ENCODE measurements around the gene PRIMA1. TPM values are rescaled to one million over a fixed set of nuclear protein-coding genes. Genes with fewer than 3 reads are reported as not detected.

PRIMA1 gene
- total and polyA plus RNA-seq, 2 donors (not counting 1 experiment from before 2014, with no cell fraction given): not detected

DNA sequence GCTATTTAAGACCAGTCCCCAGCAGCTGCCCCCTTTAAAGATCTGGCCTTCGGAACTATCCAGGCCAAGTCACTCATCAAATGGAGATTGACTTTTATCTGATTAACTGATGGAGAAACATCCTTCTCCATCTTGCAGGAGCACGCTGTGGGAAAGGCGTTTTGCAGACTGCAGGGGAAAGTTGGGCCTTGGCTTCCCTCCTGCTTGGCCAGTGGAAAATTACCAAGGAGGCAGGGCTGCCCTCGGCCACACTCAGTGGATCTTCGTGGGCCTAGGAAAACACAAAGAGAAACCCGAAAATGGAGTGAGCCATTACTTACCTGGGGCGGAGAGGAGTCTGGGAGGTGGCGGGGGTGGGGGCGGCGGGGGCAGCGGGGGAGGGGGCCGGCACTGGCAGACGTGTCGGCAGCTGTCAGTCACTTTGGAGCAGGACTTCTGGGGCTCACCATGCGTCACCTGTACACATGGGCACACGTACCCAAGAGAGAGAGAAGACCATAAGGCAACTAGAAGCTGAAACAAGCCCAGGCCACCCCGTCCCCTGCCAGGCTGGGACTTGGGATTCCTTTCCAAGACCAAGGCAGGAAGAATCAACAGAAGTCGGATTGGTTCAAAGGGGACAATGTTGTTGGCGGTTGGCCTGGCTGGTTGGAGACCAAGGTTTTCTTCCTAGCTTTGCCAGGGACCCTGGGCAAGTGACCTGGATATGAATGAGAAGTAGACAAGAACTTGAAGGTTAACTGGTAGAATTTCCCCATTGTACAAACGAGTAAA lies 9.2 kb downstream of the PRIMA1 start:
- CTCF ChIA-PET: no interaction called here
- WGBS (ENCODE audit: insufficient coverage): 87% methylated on average over 13 of the region's 20 CpGs
- H3K4me1 Mint-ChIP-seq: no peaks in the 10 kb centered on the region

DNA sequence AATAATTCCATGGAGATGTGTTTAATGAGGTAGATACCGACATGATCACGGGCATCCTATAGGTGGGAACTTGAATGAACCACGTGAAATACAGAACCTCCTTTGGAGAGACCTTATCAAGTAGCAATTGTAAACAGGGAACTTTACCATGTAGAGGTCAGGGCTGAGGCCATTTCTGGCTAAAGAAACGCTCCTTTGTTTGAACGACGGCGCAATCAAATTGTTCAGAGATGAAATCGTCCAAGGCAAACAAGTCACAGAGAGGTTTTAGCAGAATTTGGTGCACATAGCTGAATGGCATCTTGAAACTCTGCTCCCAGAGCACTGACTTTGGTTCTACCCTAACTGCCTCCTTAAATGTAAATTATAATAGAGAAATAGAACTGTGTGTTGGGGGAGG lies 9.8 kb downstream of the PRIMA1 start:
- H3K4me3 ChIP-seq (ENCODE audit: control extremely low read depth in 1 of 5, extremely low read depth in 1 of 5, insufficient read depth in 1 of 5, low read depth in 2 of 5, low read length in 4 of 5): no peak overlapping the region
- no peak for ATAC-seq (ENCODE audit: low read depth)
- no peak overlapping the region for H3K27ac ChIP-seq (ENCODE audit: low read length in 2 of 2)
- Mint-ChIP-seq H3K4me1 (no peaks in the 10 kb centered on the region), H3K4me3 (no peak overlapping the region), H3K27me3 (peaks cover 16% of the 10 kb centered on the region), H3K27ac (no peak overlapping the region), H3K9me3 (ENCODE audit: insufficient read depth) (no peaks in the 10 kb centered on the region)
- POLR2A ChIA-PET: no interaction called here
- H2AFZ ChIP-seq (ENCODE audit: insufficient read depth, low read depth, low read length, poor library complexity, severe bottlenecking): no peak overlapping the region
- H3K4me1 ChIP-seq (ENCODE audit: control insufficient read depth in 2 of 2, insufficient read depth in 2 of 2, low read length in 2 of 2): no peaks in the 10 kb centered on the region
- no peaks in the 10 kb centered on the region for H3K36me3 ChIP-seq (replicated peaks in 1 of 2; ENCODE audit: control extremely low read depth in 1 of 2, control insufficient read depth in 1 of 2, extremely low read depth in 1 of 2, insufficient read depth in 2 of 2, low read length in 1 of 2)
- no peak overlapping the region for H3K9ac ChIP-seq (ENCODE audit: low read length)
- CTCF ChIA-PET: no interaction called here
- DNase-seq: no peak
- no peak overlapping the region for H3K4me2 ChIP-seq (replicated peaks; ENCODE audit: low read depth, low read length, poor library complexity, severe bottlenecking)
- no peaks in the 10 kb centered on the region for H4K20me1 ChIP-seq (ENCODE audit: control insufficient read depth, insufficient read depth, low read length, poor library complexity, severe bottlenecking)
- intact Hi-C loops (cut with micrococcal nuclease): no loop called here
- H3K27me3 ChIP-seq (replicated peaks in 1 of 4; ENCODE audit: control extremely low read depth in 1 of 4, control insufficient read depth in 3 of 4, insufficient read depth in 4 of 4, low read length in 3 of 4): no peaks in the 10 kb centered on the region
- 80% methylated on average over 7 of the region's 8 CpGs for WGBS (ENCODE audit: insufficient coverage)
- H3K79me2 ChIP-seq (ENCODE audit: control insufficient read depth, insufficient read depth, low read length): no peaks in the 10 kb centered on the region
- peaks cover 0 to 3% (median 0%) of the 10 kb centered on the region in 3 donors for H3K9me3 ChIP-seq (ENCODE audit: control extremely low read depth in 1 of 3, control insufficient read depth in 2 of 3, insufficient read depth in 1 of 3, low read length in 2 of 3)
- TF ChIP-seq EZH2 (IDR thresholded peaks at IDR 0.05; ENCODE audit: borderline replicate concordance, insufficient read depth, low read depth, low read length, poor library complexity, severe bottlenecking): no peak
- TF ChIP-seq, protein P1, sequence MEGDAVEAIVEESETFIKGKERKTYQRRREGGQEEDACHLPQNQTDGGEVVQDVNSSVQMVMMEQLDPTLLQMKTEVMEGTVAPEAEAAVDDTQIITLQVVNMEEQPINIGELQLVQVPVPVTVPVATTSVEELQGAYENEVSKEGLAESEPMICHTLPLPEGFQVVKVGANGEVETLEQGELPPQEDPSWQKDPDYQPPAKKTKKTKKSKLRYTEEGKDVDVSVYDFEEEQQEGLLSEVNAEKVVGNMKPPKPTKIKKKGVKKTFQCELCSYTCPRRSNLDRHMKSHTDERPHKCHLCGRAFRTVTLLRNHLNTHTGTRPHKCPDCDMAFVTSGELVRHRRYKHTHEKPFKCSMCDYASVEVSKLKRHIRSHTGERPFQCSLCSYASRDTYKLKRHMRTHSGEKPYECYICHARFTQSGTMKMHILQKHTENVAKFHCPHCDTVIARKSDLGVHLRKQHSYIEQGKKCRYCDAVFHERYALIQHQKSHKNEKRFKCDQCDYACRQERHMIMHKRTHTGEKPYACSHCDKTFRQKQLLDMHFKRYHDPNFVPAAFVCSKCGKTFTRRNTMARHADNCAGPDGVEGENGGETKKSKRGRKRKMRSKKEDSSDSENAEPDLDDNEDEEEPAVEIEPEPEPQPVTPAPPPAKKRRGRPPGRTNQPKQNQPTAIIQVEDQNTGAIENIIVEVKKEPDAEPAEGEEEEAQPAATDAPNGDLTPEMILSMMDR (IDR thresholded peaks at IDR 0.05): no peak

More for the DNA sequence above, 9.2 kb downstream of the PRIMA1 start:
- TF ChIP-seq, protein P1 (IDR thresholded peaks at IDR 0.05): no peak
- no peak for TF ChIP-seq EZH2 (IDR thresholded peaks at IDR 0.05; ENCODE audit: borderline replicate concordance, insufficient read depth, low read depth, low read length, poor library complexity, severe bottlenecking)
- H3K36me3 ChIP-seq (replicated peaks in 1 of 2; ENCODE audit: control extremely low read depth in 1 of 2, control insufficient read depth in 1 of 2, extremely low read depth in 1 of 2, insufficient read depth in 2 of 2, low read length in 1 of 2): no peaks in the 10 kb centered on the region
- H3K4me1 ChIP-seq (ENCODE audit: control insufficient read depth in 2 of 2, insufficient read depth in 2 of 2, low read length in 2 of 2): no peaks in the 10 kb centered on the region
- no peak overlapping the region for H2AFZ ChIP-seq (ENCODE audit: insufficient read depth, low read depth, low read length, poor library complexity, severe bottlenecking)
- no peaks in the 10 kb centered on the region for H4K20me1 ChIP-seq (ENCODE audit: control insufficient read depth, insufficient read depth, low read length, poor library complexity, severe bottlenecking)
- H3K27me3 ChIP-seq (replicated peaks in 1 of 4; ENCODE audit: control extremely low read depth in 1 of 4, control insufficient read depth in 3 of 4, insufficient read depth in 4 of 4, low read length in 3 of 4): no peaks in the 10 kb centered on the region
- DNase-seq: no peak
- H3K4me3 ChIP-seq (ENCODE audit: control extremely low read depth in 1 of 5, extremely low read depth in 1 of 5, insufficient read depth in 1 of 5, low read depth in 2 of 5, low read length in 4 of 5): no peak overlapping the region
- no peak overlapping the region for H3K4me3 Mint-ChIP-seq
- no peaks in the 10 kb centered on the region for H3K9me3 ChIP-seq (ENCODE audit: control extremely low read depth in 1 of 3, control insufficient read depth in 2 of 3, insufficient read depth in 1 of 3, low read length in 2 of 3)
- no peaks in the 10 kb centered on the region for H3K9me3 Mint-ChIP-seq (ENCODE audit: insufficient read depth)
- peaks cover 20% of the 10 kb centered on the region for H3K27me3 Mint-ChIP-seq
- no peak overlapping the region for H3K27ac Mint-ChIP-seq
- no peak overlapping the region for H3K9ac ChIP-seq (ENCODE audit: low read length)
- POLR2A ChIA-PET: no interaction called here
- intact Hi-C loops (cut with micrococcal nuclease): no loop called here
- H3K27ac ChIP-seq (ENCODE audit: low read length in 2 of 2): no peak overlapping the region
- H3K79me2 ChIP-seq (ENCODE audit: control insufficient read depth, insufficient read depth, low read length): no peaks in the 10 kb centered on the region
- H3K4me2 ChIP-seq (replicated peaks; ENCODE audit: low read depth, low read length, poor library complexity, severe bottlenecking): no peak overlapping the region
- no peak for ATAC-seq (ENCODE audit: low read depth)
